Esophagus mucosa (tissue), 1 donor: Measurements from ENCODE around the gene GJB2. TPM values are rescaled to one million over a fixed set of nuclear protein-coding genes. Genes with fewer than 3 reads are reported as not detected.
"Not testable (repeated sequence)": the region's sequence is repeated elsewhere in the genome, so short reads cannot be mapped to it uniquely, and the experiment has no call there.

Experiments
- ATAC-seq: fragments of 200-7000 bp; cut with Tn5 transposase; one replicate; pipeline ENCODE4 v1.9.1; 2020
- total RNA-seq: library from RNA; stranded (reverse); gene quantifications from one replicate; pipeline ENCODE4 v1.2.4, GENCODE V29; 2023
- donor health status: DM: yes; HTN: yes; CAD: no.

GJB2 gene
- total RNA-seq, 1 donor from 2014 or later: 1,565 TPM

DNA sequence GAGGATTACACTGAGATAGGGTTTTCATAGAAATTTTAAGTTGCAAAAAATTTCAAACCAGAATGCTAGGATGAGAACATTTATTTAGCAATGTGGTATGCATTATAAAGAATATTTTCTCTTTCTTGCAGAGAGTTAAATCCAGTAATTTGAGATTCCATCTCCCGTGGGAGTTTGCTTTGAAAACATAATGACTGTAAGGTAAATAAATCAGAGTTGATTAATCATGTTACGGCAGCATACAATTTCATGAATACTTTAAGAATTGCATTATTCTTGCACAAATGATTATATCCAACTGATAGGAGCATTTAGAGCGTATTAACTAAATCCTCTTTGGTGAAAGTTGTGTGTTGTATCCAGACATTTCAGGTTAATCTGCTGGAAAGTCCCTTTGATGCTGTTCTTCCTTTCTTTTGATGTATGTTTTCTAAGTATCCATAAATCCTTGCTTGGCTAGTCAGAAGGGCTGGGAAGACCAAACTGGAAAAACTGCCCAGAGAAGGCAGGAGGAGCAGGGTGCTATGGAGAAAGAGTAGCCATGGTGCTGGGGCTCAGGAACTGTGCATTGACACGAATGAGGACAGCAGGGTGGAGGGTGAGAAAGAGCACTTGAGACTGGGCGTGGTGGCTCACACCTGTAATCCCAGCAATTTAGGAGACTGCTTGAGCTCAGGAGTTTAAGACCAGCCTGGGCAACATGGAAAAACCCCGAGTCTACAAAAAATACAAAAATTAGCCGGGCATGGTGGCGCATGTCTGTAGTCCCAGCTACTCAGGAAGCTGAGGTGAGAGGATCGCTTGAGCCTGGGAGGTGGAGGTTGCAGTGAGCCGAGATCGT is 27.1 kb downstream of the GJB2 start:
- peak; percentile 73 for ATAC-seq

DNA sequence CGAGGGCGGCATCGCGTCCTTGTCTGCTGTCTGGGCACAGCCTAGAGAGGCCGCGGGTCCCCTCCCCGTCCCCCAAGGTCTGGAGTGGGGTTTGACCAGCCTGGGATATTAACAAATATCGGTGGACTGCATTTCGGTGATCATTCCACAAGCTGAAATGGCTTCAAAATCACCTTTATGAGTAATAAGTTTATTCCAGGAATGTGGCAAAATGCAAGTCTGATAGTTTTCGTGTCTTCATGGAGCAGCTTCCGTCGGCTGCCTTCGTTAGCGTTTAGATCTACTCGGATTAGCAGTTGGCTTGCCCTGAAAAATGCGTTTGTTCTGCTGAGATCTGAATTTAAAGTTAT is 30.8 kb downstream of the GJB2 start:
- ATAC-seq: no peak

DNA sequence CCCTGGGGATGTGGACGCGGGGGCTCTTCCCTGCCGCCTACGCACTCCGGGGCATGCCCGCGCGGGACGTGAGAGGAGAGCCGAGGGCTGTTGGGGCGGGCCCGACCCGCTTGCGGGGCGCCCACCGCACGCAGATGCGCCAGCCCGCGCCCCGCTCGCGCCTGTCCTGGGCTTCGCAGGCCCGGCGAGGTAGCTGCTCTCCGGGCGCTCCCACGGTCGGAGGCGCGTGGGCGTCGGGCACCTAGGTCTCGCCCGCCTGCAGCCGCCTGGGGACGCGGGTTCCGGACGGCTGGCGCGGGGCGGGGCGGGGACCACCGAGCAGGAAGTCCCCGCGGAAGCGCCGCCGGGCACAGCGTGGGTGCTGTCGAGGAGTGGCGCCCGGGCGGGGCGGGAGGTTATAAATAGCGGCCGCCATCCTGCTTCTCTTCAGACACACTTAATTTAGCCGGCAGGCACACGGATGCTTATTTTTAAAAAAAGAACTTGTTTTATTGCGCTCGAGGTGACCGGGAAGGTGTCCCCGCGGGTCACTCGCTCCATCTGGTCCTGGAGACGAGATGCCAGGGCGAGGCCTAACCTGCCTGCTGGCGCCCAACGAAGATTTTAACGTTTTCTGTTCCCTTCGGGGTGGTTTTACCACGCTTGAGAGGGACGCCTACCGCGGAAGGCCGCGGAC is 31.3 kb downstream of the GJB2 start:
- peak; percentile 42 for ATAC-seq

DNA sequence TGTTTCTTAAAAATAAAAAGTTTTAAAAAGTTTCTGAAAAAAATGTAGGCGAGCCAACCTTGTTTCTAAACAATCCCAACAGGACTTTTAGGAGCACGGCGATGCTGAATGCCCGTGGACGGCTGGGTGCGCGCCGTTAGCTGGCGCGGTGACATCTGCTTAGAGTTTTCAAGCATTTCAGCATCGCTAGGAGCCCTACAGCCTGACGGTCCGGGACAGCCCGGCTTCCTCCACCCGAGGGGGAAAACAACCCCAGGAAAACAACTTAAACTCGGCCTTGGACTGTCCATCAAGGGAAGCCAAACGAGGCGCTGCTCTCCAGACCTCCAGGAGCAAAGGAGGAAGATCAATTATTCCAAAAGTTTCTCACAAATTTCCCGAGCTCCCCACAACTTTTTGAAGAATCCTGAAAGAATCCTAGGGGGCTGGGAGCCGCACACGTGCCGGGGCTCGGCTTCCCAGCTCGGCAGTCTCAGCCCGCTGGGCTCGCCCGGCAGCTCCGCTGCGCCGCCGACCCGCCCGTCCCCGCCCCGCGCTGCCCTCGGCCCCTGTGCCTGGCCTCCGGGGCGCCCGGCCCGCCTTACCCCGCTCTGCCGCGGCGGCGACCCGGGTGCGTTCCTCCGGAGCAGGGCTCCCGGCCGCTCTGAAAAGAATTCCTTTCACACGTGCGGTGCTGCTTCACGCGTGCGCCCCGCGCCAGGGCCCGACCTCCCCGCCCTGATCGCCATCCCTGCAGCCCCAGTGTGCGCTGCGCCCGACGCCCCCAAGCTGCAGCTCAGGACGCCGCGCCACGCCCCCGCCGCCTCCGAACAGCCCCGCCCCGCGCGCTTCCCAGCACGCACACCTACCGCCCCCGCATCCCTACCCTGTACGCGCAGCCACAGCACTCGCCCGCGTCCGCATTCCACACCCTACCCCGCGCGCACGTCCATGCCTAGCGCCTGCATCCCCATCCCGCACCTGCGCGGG is 32.1 kb downstream of the GJB2 start, which contains the start of gene GJA3:
GJA3 (minus strand) TSS at position 747 of the 969 bp plus-strand sequence. CDS start 17,764 bp downstream, outside the sequence.
- peak; percentile 75 for ATAC-seq

DNA sequence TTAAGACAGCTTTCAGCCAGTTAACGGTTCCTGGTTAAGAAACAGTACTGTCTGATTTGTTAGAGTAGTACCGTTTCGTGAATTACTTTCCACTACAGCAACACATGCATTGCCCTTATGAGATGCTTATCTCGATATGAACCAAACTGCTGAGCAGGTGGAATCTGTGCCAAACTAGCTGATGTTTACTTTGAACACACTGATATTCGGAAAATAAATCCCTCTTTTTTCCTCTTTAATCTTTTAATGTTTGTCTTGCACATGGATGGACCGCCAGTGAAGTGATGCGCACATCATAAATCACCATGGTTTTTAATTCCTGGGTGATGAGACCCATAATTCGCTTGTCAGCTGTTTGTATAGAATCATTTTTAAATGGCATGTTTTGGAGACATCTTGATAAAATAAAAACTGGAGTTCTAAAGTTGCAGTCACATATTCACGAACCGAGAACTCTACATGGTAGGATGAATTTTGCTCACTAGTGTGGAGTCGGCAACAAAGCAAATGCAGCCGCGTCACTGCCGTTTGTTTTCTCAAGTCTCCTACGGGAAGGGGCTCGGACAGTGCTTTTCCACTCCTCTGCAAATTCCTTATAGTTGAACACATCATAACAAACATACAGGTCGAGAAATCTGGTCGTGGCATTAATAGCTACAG is 33.0 kb downstream of the GJB2 start:
- no peak for ATAC-seq

DNA sequence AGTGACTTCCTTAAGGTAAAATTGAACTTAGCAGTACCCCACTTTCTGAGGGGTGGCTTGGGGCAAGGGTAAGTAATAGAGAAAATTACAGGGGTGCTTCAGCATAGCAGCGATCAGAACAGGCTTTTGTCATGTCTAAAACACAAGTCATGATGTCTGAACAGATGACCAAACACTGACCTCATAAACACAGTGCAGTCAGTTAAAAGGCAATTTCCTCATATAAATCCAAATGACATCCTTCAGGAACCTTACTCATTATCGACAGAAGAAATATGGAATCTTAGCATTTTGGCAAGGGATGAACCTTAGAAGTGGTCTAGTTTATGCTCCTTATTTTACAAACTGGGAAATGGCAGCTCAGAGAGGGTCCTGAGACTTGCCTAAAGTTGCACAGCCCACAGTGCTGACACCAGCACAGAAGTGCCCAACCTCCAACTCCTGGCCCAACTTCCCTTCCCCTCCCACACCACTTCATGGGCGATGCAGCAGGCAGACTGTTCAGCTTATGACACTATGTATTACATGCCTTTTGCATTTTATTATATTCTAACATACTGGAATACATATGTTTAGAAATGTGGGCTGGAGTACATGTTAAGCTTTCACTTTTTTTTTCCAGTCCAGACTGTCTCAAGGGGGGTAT is 35.5 kb downstream of the GJB2 start:
- ATAC-seq: no peak

DNA sequence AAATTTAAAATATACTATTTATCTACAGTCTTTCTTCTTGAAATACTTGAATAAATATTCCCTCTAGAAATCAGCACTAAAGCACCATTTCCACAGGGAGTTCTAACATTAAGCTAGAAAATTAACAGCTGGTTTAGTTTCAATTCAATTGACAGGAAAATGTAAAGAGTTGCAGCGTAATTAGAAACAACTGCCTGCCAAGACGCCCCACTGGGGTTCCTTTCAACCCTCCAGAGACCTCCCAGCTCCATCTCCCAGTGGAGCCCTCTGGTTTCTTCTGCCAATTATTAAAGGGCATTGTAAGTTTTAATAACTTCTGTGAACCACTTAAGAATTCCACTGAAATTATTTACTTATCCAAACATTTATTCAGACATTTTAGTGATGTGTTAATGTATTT is 36.0 kb downstream of the GJB2 start:
- ATAC-seq: no peak

DNA sequence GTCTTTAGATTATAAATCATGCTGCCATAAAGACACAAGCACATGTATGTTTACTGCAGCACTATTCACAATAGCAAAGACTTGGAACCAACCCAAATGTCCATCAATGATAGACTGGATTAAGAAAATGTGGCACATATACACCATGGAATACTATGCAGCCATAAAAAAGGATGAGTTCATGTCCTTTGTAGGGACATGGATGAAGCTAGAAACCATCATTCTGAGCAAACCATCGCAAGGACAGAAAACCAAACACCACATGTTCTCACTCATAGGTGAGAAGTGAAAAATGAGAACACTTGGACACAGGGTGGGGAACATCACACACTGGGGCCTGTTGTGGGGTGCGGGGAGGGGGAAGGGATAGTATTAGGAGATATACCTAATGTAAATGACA is 39.4 kb downstream of the GJB2 start:
- not testable (repeated sequence) for ATAC-seq

DNA sequence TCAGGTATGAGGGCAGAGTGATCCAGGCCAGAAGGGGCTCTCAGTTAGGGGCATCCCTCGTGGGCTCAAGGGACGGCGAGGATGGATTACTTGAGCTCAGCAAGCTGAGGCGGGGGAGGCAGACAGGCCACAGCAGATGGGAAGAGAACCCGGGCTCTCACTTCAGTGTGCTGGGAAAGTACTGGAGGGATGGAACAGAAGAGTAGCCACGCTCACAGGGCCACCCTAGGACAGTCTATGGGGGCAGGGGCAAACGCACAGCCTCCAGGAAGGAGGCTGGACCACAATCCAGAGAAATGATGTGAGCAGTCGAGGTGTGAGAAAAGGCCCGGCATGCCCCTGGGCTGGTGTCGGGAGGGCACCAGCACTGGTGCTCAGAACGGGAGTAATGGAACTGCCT is 41.1 kb downstream of the GJB2 start:
- ATAC-seq: no peak

DNA sequence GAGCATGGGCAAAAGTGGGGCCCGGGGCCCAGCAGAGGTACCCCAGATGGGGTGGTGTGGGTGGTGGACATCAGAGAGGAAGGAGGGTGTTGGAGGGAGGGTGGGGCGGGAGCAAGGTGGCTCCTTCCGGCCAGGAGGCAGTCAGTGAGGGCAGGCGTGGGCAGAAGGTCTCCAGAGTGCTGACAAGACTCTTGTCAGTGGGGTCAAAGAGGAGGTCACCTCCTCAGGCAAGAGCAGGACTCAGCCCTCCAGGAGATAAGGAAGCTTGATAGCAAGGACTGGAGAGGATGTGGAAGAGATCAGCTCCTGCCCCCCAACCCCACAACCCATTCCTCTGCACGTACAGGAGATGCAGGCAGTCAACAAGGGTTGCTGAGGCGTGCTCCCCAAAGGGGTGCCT is 41.7 kb downstream of the GJB2 start:
- ATAC-seq: no peak

DNA sequence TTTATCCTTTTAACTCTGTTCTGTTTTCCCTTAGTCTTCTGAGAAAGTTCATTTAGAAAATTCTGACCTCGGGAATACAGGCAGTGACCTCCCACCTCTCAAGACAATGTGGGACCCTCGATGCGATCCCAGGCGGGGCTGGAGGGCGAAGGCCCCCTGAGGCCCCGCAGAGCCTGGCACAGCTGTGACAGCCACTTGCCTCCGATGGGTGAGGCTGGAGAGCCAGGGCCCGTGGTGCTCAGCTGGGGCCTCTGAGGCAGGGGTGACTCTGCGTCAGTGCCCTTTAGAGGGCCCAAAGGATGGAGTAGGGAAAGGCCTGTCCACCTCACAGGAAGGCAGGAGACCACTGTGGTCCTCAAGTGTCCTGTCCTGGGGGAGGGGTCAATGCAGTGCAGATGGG is 42.2 kb downstream of the GJB2 start:
- ATAC-seq: no peak

DNA sequence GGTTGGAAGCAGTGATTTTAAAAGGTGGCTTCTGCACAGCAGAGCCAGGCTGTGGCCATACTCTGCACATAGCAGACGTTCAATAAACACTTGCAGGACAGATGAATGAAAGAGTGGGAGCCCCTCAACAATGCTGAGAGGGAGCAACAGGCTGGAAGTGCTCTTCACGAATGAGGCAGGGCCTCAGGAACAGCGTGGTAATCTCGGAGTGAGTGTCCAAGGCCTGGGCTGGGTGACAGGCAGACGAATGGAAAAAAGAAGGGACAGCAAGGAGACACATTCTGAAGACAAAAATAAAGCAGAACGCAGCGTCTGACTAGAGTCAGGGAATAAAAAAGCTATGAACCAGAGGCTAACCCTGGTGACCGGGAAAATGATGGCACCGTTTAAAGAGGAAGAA is 43.0 kb downstream of the GJB2 start:
- no peak for ATAC-seq

DNA sequence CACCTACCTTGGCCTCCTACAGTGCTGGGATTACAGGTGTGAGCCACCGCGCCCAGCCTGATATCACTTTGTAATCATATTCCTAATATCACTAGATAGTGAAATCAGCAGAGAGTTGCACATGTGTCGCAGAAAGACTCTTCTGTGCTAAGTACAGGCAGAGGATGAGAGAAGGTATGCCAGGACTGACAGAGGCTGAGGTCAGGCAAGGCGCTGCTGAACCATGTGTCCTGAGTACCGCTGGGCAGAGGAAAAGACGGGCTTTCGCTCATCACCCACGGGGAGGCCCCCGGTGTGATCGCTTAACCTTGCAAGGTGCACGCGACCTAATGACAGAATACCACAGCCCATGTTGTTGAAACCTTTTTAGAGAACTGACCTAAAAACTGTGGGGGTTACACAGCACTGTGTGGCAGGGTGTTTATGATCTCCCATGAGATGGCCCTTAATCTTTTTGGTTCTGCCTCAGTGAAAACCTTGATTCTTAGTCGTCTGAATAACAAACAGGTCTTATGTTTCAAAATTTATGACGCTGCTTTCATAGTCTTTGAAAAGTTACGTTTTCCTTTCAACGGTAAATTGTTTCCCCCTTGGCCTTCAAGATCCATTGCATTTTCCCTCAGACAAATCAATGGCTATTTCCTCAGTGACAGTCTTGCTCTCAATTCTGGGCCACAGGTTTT is 44.1 kb downstream of the GJB2 start:
- ATAC-seq: no peak

DNA sequence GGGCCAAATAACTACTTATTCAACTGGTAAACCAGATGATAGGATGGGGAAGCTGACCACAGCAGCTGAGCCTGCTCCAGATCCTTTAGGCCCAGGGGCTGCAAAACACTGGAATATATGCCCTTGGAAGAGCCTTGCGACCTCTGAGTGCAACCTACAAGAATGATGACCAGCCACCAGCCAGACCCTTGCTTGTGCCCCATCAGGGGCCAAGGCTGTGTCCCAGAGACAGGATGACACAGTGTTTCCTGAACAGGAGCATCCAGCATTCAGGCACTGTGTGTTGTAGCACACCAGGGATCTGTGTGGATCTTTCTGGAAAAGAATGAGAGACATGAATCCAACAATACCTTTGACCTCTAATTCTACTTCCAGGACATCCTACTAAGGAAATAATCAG is 46.4 kb downstream of the GJB2 start:
- no peak for ATAC-seq

DNA sequence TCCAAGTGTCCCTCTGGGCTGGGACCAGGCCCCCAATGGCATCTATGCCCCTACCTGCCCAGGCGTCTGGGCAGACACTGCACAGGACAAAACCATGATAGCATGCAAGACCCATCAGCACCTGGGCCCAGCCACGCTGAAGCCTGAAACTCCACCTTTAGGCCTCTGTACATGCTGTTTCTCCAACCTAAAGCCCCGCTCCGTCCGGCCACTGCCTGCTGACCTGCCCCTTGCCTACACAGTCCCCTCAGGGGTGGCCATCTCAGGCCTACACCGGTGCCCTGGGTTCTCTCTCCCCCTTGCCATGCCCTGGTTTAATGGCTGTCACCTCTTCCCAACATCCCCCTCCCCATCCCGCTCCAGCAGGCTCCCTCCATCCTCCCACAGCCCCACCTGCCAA is 47.2 kb downstream of the GJB2 start:
- no peak for ATAC-seq

DNA sequence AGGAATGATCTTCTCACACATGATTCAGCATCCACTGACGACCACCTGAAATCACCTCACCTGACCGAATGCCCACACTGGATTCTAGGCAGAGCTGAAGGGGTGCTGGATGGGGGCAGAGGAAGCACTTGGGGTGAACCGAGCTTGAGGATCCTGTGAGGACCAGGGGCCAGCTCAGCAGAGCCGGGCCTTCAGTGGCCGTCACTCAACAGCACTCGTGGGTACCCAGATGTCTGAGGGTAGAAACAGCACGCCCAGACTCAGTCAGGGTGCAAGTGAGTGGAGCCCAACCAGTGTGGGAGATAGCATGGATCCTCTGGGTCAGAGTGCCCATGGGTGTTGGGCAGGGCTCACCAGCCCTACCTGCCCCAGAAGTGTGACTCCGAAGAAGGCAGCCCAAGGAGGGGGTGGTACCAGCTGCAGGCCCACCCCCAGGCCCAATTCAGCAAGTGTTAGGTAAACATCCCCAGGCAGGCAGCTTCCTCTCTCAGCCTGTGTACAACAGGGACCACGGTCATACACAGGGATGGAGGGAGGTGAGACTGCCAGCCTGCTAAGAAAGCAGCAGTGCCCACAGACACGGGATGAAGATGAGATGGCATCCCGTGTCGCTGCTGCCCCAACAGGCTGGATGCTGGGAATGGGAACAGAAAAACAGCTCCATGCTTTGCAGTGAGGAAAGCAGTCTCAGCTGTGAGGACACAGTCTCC is 48.4 kb downstream of the GJB2 start:
- ATAC-seq: no peak

DNA sequence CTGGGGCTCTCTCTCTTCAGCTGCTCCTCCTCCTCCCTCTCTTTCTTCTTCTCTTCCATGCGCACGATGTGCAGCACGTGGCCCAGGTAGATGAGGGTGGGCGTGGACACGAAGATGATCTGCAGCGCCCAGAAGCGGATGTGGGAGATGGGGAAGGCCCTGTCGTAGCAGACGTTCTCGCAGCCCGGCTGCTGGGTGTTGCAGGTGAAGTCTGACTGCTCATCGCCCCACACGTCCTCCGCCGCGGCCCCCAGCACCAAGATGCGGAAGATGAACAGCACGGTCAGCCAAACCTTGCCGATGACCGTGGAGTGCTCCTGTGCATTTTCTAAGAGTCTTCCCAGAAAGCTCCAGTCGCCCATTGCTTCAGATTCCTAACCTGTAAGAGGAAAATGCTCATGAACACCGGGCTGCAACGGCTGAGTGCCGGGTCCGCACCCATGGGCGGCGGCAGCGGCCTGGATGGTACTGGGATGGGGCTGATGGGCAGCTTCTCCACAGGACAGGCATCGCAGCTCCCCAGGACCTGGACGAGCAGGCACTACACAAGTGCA is 49.7 kb downstream of the GJB2 start:
- no peak for ATAC-seq

DNA sequence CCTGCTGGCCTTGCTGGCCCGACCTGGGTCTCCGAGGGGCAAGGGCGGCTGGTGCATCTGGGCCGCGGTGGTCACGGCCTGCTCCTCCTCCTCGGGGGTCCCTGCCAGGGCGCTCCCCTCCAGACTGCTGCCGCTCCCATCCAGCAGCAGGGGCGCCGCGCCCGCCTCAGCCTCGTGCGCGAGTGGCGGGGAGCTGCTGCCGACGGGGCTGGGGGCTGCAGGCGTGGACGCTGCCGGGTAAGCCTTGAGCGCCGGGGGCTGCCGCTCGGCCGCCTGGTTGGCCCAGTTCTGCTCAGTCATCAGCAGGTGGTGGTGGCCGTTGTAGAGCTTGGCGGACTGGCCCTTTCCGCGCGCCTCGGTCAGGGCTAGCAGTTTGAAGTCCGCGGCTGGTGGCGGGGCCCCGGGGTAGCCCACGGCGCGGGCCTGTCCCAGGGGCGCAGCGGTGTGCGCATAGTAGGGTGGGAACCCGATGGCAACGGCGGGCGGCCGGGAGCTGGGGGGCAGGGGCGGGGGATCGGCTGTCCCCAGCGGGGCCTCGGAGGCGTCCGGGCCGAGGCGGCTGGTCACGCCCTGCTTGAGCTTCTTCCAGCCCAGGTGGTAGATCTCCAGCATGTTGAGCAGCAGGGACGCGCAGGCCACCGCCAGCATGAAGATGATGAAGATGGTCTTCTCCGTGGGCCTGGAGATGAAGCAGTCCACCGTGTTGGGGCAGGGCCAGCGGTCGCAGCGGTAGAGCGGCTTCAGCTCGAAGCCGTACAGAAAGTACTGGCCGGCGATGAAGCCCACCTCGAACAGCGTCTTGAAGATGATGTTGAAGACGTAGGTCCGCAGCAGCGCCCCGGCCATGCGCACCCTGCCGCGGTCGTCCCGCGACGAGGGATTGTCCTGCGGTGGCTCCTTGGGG is 50.5 kb downstream of the GJB2 start:
- no peak for ATAC-seq
